GM23248 (cell line): ENCODE measurements around the gene ZC3H18. TPM values are rescaled to one million over a fixed set of nuclear protein-coding genes. Genes with fewer than 3 reads are reported as not detected.
"Not testable (repeated sequence)": the region's sequence is repeated elsewhere in the genome, so short reads cannot be mapped to it uniquely, and the experiment has no call there.

Source experiments
- DNase-seq: peaks from one replicate; pipeline ENCODE4 v3.0.0-alpha.2; 2015
- H2AFZ ChIP-seq: fragments of 200-600 bp; sonication (generic); 2 replicates; pipeline ENCODE4 v1.6.1; 2016; ENCODE audit warnings: antibody characterized with exemption
- H3F3A ChIP-seq: fragments of 200-600 bp; sonication (generic); 2 replicates; pipeline ENCODE4 v1.6.1; 2016; ENCODE audit warnings: mild to moderate bottlenecking, antibody characterized with exemption, mixed run types; ENCODE audit not compliant: insufficient read depth
- H3K27ac ChIP-seq: fragments of 200-600 bp; sonication (generic); 2 replicates; pipeline ENCODE4 v1.5.1; 2016; ENCODE audit warnings: mild to moderate bottlenecking
- H3K27me3 ChIP-seq: fragments of 200-600 bp; sonication (generic); replicated peaks from 2 replicates; pipeline ENCODE4 v1.6.1; 2016; ENCODE audit warnings: mild to moderate bottlenecking; ENCODE audit not compliant: insufficient read depth
- H3K36me3 ChIP-seq: fragments of 200-600 bp; sonication (generic); 2 replicates; pipeline ENCODE4 v1.6.1; 2016; ENCODE audit warnings: low read depth, mild to moderate bottlenecking
- H3K4me1 ChIP-seq: fragments of 200-600 bp; sonication (generic); 2 replicates; pipeline ENCODE4 v1.6.1; 2016; ENCODE audit warnings: mild to moderate bottlenecking; ENCODE audit not compliant: insufficient read depth
- H3K4me2 ChIP-seq: fragments of 200-600 bp; sonication (generic); one replicate; pipeline ENCODE4 v1.6.1; 2016; ENCODE audit warnings: mild to moderate bottlenecking; ENCODE audit not compliant: unreplicated experiment
- H3K4me3 ChIP-seq: fragments of 200-600 bp; sonication (generic); 2 replicates; pipeline ENCODE4 v1.5.1; 2016; ENCODE audit warnings: mild to moderate bottlenecking
- H3K79me2 ChIP-seq: fragments of 200-600 bp; sonication (generic); 2 replicates; pipeline ENCODE4 v1.6.1; 2016; ENCODE audit warnings: mild to moderate bottlenecking; ENCODE audit not compliant: insufficient read depth
- H3K9ac ChIP-seq: fragments of 200-600 bp; sonication (generic); 2 replicates; pipeline ENCODE4 v1.6.1; 2016; ENCODE audit warnings: mild to moderate bottlenecking
- H3K9me2 ChIP-seq: fragments of 200-600 bp; sonication (generic); 2 replicates; pipeline ENCODE4 v1.6.1; 2016; ENCODE audit warnings: mixed run types, mild to moderate bottlenecking, moderate library complexity; ENCODE audit not compliant: insufficient read depth
- H3K9me3 ChIP-seq: fragments of 200-600 bp; sonication (generic); one replicate; pipeline ENCODE4 v1.6.1; 2017; ENCODE audit warnings: low read depth
- H4K20me1 ChIP-seq: fragments of 200-600 bp; sonication (generic); 2 replicates; pipeline ENCODE4 v1.6.0; 2016; ENCODE audit not compliant: insufficient read depth
- EZH2 ChIP-seq: fragments of 200-600 bp; sonication (generic); IDR thresholded peaks from 2 replicates; pipeline ENCODE4 v1.6.1; 2018; ENCODE audit warnings: antibody characterized with exemption, mild to moderate bottlenecking; ENCODE audit not compliant: insufficient read depth, poor library complexity, severe bottlenecking
- EZH2phosphoT487 ChIP-seq: fragments of 200-600 bp; sonication (generic); IDR thresholded peaks from 2 replicates; pipeline ENCODE4 v1.6.1; 2018; ENCODE audit warnings: antibody characterized with exemption, moderate library complexity, mild to moderate bottlenecking, low read depth; ENCODE audit not compliant: insufficient read depth
- WGBS, 2 experiments: methylation state at CpG; one replicate each; pipeline ENCODE4 v1.1.6; 2015 to 2017; ENCODE audit warnings: low lambda C conversion rate in 2 of 2, low coverage in 1 of 2; ENCODE audit errors: missing lambda C conversion rate in 2 of 2; 5-methylcytosine and 5-hydroxymethylcytosine counted together
- in situ Hi-C: fragments of 300-500 bp; cut with MboI; formaldehyde crosslinking; loops from 2 replicates; pipeline ENCODE4 v1.15.0; 2020
- polyA plus RNA-seq: library from polyadenylated mRNA; unstranded; fragments of >200 nt; fragmentation: Nextera tagmentation; extraction: Ambion mirVana; gene quantifications from 2 replicates; pipeline ENCODE4 v1.2.1, GENCODE V29; 2016
- total RNA-seq: library from RNA; depleted of rRNA; stranded (reverse); fragments of >200 nt; shearing (Covaris generic); gene quantifications from 2 replicates; pipeline ENCODE4 v1.2.3, GENCODE V29; 2014

ZC3H18 gene
- total and polyA plus RNA-seq, 2 experiments from 2014 or later = 9.7 to 24.9 TPM

- Histone ChIP-seq H3K4me3 (peak within 1 kb of the TSS; percentile 80), H3K27ac (peak within 1 kb of the TSS; percentile 57), H3K36me3 (no peaks in the 10 kb centered on the region), H3K4me2 (peak within 1 kb of the TSS; percentile 88), H2AFZ (peak within 1 kb of the TSS; percentile 92), H3K4me1 (0 out of 2 replicates have a peak, but pooled peaks cover 4% of the 10 kb centered on the region), H3F3A (no peaks in the 10 kb centered on the region), H3K27me3 (no peaks in the 10 kb centered on the region), H3K79me2 (peaks cover 23% of the 10 kb centered on the region), H4K20me1 (no peaks in the 10 kb centered on the region), H3K9me3 (no peaks in the 10 kb centered on the region), H3K9ac (peak within 1 kb of the TSS; percentile 91), H3K9me2 (no peaks in the 10 kb centered on the region)
- 1% methylated on average over 64 to 73 of the region's 88 CpGs for WGBS, 2 experiments
- in situ Hi-C loops = no loop called here
- DNase-seq = peak; percentile 99
- TF ChIP-seq EZH2phosphoT487 (no peak), EZH2 (no peak)
These were observed 92.8 kb downstream of the ZC3H18 start, which contains the start of gene MVD for GRCh38 chr16:88662843-88663606. Gene MVD (minus strand): TSS chr16:88663091. CDS start chr16:88663080, 11 bp downstream.

- TF ChIP-seq EZH2phosphoT487 = no peak
- TF ChIP-seq EZH2 = no peak
- no peak for DNase-seq
- in situ Hi-C loops = no loop called here
- Histone ChIP-seq H3K9me3 (no peaks in the 10 kb centered on the region), H3K4me2 (no peak overlapping the region), H3K4me1 (0 out of 2 replicates have a peak, but pooled peaks cover 4% of the 10 kb centered on the region), H2AFZ (no peak overlapping the region), H3K9ac (no peak overlapping the region), H4K20me1 (no peaks in the 10 kb centered on the region), H3K9me2 (no peaks in the 10 kb centered on the region), H3K27ac (no peak overlapping the region), H3K36me3 (no peaks in the 10 kb centered on the region), H3K27me3 (no peaks in the 10 kb centered on the region), H3K79me2 (peaks cover 18% of the 10 kb centered on the region), H3F3A (no peaks in the 10 kb centered on the region), H3K4me3 (no peak overlapping the region)
- WGBS, 2 experiments = 82 to 88% methylated on average over 4 of the region's 4 CpGs
These were observed 94.9 kb downstream of the ZC3H18 start for GRCh38 chr16:88665148-88665547.

- H2AFZ ChIP-seq = no peak overlapping the region
- no peak overlapping the region for H3K27ac ChIP-seq
- no peaks in the 10 kb centered on the region for H3K27me3 ChIP-seq
- no peaks in the 10 kb centered on the region for H3K9me3 ChIP-seq
- H3F3A ChIP-seq = no peaks in the 10 kb centered on the region
- in situ Hi-C loops = no loop called here
- DNase-seq = no peak
- 0 out of 2 replicates have a peak, but pooled peaks cover 4% of the 10 kb centered on the region for H3K4me1 ChIP-seq
- no peaks in the 10 kb centered on the region for H3K9me2 ChIP-seq
- no peaks in the 10 kb centered on the region for H4K20me1 ChIP-seq
- 91 to 100% methylated on average over 3 of the region's 3 CpGs for whole genome bisulfite sequencing, 2 experiments
- H3K79me2 ChIP-seq = peaks cover 14% of the 10 kb centered on the region
- no peaks in the 10 kb centered on the region for H3K36me3 ChIP-seq
- H3K9ac ChIP-seq = no peak overlapping the region
- H3K4me2 ChIP-seq = no peak overlapping the region
- TF ChIP-seq EZH2phosphoT487 = no peak
- TF ChIP-seq EZH2 = no peak
- H3K4me3 ChIP-seq = no peak overlapping the region
These were observed 95.4 kb downstream of the ZC3H18 start for GRCh38 chr16:88665570-88665969.

DNA sequence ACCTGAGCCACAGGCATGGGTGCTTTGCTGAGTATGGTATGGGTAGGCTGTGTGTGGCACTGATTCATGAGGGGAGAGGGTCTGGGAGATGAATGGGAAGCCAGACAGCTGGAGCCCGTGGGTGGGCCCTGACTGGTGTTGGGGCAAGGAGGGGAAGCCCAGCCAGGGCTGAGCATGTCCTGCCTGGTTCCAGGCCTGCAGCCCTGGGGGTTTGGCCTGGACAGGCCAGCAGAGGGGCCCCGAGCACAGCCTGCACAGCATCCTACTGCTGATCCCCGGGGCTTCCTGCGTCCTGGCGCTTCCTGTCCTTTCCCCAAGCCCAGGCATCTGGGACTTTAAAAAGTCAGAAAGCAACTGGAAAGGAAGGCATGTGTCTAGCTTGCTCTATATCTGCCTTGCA is 97.3 kb downstream of the ZC3H18 start:
- no peak for TF ChIP-seq EZH2phosphoT487
- no peak for TF ChIP-seq EZH2
- no peak overlapping the region for H2AFZ ChIP-seq
- no peaks in the 10 kb centered on the region for H3K36me3 ChIP-seq
- no peaks in the 10 kb centered on the region for H4K20me1 ChIP-seq
- no peak overlapping the region for H3K9ac ChIP-seq
- H3K27me3 ChIP-seq = no peaks in the 10 kb centered on the region
- H3K27ac ChIP-seq = no peak overlapping the region
- no peak for DNase-seq
- in situ Hi-C loops = no loop called here
- no peak overlapping the region for H3K4me2 ChIP-seq
- no peaks in the 10 kb centered on the region for H3K4me1 ChIP-seq
- 93 to 96% methylated on average over 3 to 5 of the region's 5 CpGs for whole genome bisulfite sequencing, 2 experiments
- no peak overlapping the region for H3K4me3 ChIP-seq
- no peaks in the 10 kb centered on the region for H3K9me2 ChIP-seq
- H3F3A ChIP-seq = no peaks in the 10 kb centered on the region
- H3K79me2 ChIP-seq = peaks cover 4% of the 10 kb centered on the region
- no peaks in the 10 kb centered on the region for H3K9me3 ChIP-seq

DNA sequence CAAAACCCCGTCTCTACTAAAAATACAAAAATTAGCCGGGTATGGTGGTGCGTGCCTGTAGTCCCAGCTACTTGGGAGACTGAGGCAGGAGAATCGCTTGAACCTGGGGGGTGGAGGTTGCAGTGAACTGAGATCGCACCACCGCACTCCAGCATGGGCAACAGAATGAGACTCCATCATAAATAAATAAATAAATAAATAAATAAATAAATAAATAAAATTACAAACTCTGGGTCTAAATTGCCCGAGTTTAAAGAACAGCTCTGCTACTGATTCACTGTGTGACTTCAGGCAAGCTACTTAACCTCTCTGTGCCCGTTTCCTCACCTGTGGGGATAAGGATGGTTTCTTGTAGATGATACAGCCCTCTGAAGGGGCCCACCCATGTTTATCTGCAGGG is 99.3 kb downstream of the ZC3H18 start:
- H3K9me3 ChIP-seq, H3K9ac ChIP-seq, in situ Hi-C loops, H3F3A ChIP-seq, H3K27me3 ChIP-seq, H3K9me2 ChIP-seq, H3K4me2 ChIP-seq, H3K4me1 ChIP-seq, H3K79me2 ChIP-seq, H2AFZ ChIP-seq, H3K4me3 ChIP-seq, H3K36me3 ChIP-seq, H4K20me1 ChIP-seq, DNase-seq: not testable (repeated sequence)
- peak overlapping the region; percentile 1; the same call in 1 of the 2 replicates for H3K27ac ChIP-seq
- 84 to 86% methylated on average over 8 of the region's 8 CpGs for WGBS, 2 experiments
